ENCODE data around the gene MED14. TPM values are rescaled to one million over a fixed set of nuclear protein-coding genes. Genes with fewer than 3 reads are reported as not detected.

MED14 gene
- total and polyA plus RNA-seq, 2 of the 13 experiments (the other 11 are each of a cell fraction or from before 2014, with no cell fraction given), result 10.2 to 16.3 TPM

DNA sequence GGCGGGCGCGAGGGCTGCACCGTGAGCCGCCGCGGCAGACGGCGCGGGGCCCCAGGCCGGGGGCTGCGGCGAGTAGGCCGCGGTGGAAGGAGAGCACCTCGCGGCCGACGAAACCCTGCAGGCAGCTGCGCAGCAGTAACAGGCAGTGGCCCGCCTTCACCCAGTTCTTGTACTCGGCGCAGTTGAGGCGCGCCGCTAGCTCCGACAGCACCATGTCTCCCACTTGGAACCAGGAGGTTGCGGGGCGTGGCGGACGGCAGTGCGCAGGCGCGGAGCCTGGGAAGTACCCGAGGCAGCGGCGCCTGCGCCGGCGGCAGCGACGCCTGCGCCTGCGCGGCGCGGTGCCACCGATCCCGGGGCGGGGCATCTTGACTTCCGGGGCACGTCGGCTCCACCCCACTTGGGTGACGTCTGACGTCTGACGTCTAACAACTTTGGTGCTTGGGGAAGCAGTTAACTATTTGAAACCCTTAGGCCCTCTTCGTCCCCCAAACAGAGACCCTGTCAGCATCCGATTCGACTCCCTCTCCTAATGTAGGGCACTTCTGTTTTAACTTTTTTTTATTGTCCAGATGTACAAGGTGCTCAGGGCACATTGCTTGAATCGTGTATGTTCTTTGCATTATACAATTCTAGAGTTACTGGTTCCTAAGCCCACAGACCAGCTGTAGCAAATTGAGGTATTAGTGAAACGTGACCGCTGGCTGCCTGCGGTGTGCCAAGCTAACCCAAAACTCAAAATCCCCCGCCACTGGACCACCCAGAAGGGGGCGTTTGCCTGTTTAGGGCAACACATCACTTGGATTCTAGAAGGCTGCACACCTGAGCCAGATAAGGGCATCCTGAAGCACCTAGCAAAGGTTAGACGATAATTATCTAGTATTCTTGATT, 87.8 kb downstream of the MED14 start, which contains the start of gene CXorf38 (continued):
- TF ChIP-seq, protein P1, sequence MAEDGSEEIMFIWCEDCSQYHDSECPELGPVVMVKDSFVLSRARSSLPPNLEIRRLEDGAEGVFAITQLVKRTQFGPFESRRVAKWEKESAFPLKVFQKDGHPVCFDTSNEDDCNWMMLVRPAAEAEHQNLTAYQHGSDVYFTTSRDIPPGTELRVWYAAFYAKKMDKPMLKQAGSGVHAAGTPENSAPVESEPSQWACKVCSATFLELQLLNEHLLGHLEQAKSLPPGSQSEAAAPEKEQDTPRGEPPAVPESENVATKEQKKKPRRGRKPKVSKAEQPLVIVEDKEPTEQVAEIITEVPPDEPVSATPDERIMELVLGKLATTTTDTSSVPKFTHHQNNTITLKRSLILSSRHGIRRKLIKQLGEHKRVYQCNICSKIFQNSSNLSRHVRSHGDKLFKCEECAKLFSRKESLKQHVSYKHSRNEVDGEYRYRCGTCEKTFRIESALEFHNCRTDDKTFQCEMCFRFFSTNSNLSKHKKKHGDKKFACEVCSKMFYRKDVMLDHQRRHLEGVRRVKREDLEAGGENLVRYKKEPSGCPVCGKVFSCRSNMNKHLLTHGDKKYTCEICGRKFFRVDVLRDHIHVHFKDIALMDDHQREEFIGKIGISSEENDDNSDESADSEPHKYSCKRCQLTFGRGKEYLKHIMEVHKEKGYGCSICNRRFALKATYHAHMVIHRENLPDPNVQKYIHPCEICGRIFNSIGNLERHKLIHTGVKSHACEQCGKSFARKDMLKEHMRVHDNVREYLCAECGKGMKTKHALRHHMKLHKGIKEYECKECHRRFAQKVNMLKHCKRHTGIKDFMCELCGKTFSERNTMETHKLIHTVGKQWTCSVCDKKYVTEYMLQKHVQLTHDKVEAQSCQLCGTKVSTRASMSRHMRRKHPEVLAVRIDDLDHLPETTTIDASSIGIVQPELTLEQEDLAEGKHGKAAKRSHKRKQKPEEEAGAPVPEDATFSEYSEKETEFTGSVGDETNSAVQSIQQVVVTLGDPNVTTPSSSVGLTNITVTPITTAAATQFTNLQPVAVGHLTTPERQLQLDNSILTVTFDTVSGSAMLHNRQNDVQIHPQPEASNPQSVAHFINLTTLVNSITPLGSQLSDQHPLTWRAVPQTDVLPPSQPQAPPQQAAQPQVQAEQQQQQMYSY (CRISPR knock-in tag; IDR thresholded peaks at IDR 0.05), result no peak
- TF ChIP-seq ZFY (CRISPR knock-in tag; IDR thresholded peaks at IDR 0.05), result peak; percentile 90
- TF ChIP-seq HBP1 (CRISPR knock-in tag; IDR thresholded peaks at IDR 0.05; ENCODE audit: low read depth), result no peak
- no peak for TF ChIP-seq RBM39 (IDR thresholded peaks at IDR 0.05; ENCODE audit: low read depth, low read length, poor library complexity, severe bottlenecking)
- TF ChIP-seq POGZ (CRISPR knock-in tag; IDR thresholded peaks at IDR 0.05), result no peak
- no peak for TF ChIP-seq ATAD3A (CRISPR knock-in tag; IDR thresholded peaks at IDR 0.05)
- no peak for TF ChIP-seq NONO (IDR thresholded peaks at IDR 0.05)
- TF ChIP-seq NONO (CRISPR knock-in tag; conservative IDR thresholded peaks at IDR 0.05), result 0 out of 2 replicates have a peak, but pooled peaks have one; percentile 22
- no peak for TF ChIP-seq KLF6 (CRISPR knock-in tag; IDR thresholded peaks at IDR 0.05)
- TF ChIP-seq, protein P2, sequence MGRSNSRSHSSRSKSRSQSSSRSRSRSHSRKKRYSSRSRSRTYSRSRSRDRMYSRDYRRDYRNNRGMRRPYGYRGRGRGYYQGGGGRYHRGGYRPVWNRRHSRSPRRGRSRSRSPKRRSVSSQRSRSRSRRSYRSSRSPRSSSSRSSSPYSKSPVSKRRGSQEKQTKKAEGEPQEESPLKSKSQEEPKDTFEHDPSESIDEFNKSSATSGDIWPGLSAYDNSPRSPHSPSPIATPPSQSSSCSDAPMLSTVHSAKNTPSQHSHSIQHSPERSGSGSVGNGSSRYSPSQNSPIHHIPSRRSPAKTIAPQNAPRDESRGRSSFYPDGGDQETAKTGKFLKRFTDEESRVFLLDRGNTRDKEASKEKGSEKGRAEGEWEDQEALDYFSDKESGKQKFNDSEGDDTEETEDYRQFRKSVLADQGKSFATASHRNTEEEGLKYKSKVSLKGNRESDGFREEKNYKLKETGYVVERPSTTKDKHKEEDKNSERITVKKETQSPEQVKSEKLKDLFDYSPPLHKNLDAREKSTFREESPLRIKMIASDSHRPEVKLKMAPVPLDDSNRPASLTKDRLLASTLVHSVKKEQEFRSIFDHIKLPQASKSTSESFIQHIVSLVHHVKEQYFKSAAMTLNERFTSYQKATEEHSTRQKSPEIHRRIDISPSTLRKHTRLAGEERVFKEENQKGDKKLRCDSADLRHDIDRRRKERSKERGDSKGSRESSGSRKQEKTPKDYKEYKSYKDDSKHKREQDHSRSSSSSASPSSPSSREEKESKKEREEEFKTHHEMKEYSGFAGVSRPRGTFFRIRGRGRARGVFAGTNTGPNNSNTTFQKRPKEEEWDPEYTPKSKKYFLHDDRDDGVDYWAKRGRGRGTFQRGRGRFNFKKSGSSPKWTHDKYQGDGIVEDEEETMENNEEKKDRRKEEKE (IDR thresholded peaks at IDR 0.05), result no peak
- 0 out of 2 replicates have a peak, but pooled peaks have one; percentile 50 for TF ChIP-seq BCL3 (CRISPR knock-in tag; IDR thresholded peaks at IDR 0.05)
- TF ChIP-seq SP1 (IDR thresholded peaks at IDR 0.05), result no peak
- TF ChIP-seq SP1 (CRISPR knock-in tag; IDR thresholded peaks at IDR 0.05), result no peak
- TF ChIP-seq ZFP1 (CRISPR knock-in tag; IDR thresholded peaks at IDR 0.05), result no peak
- 0 out of 2 replicates have a peak, but pooled peaks have one; percentile 20 for TF ChIP-seq ZNF788 (CRISPR knock-in tag; IDR thresholded peaks at IDR 0.05; ENCODE audit: borderline replicate concordance)
- no peak for TF ChIP-seq ZNF543 (CRISPR knock-in tag; IDR thresholded peaks at IDR 0.05)
- no peak for TF ChIP-seq ZMYM2 (CRISPR knock-in tag; IDR thresholded peaks at IDR 0.05)
- TF ChIP-seq AKAP8 (CRISPR knock-in tag; IDR thresholded peaks at IDR 0.05), result peak; percentile 65; the same call in 1 of the 2 replicates
- no peak for TF ChIP-seq SETDB1 (CRISPR knock-in tag; IDR thresholded peaks at IDR 0.05; ENCODE audit: borderline replicate concordance)

Measured in HepG2 (cell line).